HG02798 (cell line): ENCODE data around the gene FITM1.

Experiments used
- ATAC-seq: cut with Tn5 transposase; IDR thresholded peaks from one replicate; pipeline ENCODE4 v1.9.1; 2021; ENCODE audit warnings: mild to moderate bottlenecking; ENCODE audit not compliant: unreplicated experiment, poor library complexity

The FITM1 gene, protein sequence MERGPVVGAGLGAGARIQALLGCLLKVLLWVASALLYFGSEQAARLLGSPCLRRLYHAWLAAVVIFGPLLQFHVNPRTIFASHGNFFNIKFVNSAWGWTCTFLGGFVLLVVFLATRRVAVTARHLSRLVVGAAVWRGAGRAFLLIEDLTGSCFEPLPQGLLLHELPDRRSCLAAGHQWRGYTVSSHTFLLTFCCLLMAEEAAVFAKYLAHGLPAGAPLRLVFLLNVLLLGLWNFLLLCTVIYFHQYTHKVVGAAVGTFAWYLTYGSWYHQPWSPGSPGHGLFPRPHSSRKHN

DNA sequence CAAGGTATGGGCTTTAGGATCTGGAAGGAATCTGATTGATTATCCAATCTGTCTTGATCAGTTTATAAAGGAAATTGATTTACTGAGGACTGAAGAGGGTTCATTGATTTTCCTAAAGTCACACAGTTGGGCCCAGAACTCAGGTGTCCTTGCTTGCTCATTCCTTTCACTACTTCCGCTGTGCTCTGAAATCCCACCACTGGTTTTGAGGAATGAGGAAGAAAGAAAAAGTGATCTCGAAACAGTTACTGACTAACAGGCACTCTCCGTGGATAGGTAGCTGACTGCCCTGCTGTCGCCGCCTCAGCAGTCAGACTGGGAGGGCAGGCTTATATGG lies at the start of gene FITM1:
Gene FITM1, plus strand, starts transcription at position 280 of the 337 bp plus-strand sequence. CDS start 905 bp downstream, outside the sequence.
- no peak for ATAC-seq

DNA sequence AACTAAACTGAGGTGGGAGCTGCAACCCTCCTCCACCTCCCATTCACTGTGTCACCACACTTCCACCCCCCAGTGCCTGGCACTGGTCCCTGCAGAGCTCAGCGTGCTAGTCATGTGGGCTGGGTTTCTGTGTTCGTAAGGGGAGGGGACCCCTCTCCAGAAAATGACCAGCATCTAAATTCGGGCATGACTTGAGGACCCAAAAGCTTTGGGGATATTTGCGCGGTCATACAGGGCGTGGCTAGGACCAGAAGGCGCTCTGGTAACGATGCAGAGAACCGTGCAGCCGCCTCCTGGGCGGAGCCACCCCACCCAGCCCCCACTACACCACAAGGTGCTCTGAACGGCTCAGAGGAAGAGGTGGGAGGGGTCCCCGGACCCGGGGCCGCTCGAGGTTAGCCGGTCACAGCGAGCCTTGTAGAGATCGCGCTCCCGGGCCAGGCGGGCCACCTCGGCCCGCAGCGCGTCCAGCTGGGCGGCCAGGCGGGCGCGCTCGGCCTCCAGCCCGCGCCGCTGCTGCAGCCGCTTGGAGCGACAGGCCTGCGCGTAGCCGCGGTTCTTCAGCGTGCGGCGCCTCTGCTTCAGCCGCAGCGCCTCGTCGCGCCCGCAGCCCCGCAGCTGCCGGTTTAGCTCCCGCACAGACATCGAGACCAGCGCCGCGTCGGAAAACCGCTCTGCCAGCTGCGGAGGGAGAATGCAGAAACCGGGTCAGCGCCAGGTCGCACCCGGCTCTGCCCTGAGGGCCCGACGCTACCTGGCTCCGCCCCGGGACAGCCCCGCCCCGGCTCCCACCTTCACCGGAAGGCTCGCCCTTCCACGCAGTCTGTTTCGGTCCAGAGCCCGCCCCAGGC lies 49.3 kb upstream of the FITM1 start:
- peak; percentile 84 for ATAC-seq

DNA sequence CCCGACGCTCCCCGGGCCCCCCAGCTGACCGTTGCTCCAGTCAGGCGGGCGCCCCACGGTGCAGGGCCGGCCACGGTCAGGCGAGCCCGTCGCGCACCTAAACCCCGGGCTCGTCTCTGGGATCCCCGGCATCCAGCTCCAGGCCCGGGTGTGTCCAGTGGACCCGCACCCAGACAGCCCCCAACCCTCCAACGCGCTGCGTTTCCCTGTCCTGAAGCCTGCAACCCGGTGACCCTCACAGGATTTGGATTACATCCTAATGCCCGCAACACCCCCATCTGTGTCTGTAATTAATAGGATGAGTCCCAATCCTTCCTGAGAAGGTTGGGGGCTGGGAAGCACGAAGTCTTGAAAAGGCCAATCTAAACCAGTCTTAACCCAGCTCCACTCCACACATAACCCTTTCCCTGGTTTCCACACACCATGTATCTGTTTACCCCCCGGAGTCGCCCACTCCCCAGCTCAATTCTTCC lies 48.7 kb upstream of the FITM1 start:
- no peak for ATAC-seq

DNA sequence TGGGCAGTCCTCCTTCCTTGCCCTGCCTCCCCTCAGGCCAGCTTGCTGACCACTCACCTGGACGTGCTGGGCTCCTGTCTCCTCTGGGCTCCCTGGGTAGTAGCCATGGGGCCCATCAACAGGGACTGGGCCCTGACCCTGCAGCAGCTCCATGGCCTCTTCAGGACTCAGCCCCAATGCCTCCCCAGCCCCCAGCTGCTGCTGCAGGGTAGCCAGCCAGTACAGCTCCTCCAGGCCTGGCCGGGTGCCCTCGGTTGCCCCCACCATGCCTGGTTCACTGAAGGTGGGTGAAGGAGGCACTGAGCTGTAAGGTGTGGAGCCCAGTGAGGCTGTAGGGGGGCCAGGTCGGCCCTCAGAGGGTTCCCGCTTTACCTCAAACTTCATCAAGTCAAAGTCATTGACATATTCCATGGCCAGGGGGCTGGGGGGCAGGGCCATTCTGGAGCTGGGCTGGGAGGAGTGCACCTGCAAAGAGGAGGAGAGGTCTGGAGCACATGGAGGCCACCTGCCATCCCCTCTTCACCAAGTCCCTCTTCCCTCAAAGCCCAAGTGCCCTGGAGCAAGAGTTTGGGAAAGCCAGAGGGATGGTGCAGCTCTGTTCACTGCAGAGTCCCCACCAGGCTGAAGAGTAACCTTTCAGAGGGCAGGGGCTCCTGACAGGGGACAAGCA lies 47.9 kb upstream of the FITM1 start:
- no peak for ATAC-seq

DNA sequence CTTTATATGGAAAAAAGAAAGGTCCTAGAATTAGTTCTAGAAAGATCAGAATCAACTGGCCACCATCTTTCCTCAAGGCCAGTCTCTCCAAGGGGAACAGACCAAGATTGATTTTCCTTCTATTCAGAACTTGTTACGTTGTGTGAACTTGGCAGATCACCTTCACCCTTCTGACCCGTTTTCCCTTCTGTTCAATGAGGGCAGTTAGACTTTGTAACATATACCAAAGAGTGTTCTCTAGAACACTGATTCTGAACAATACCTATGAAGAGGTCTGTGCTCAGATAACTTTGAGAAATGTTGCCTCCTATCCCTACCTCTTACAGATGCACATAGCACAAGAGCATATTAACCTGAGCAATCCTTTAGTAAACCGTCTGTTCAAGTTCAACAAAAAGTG lies 47.0 kb upstream of the FITM1 start:
- ATAC-seq, result no peak

DNA sequence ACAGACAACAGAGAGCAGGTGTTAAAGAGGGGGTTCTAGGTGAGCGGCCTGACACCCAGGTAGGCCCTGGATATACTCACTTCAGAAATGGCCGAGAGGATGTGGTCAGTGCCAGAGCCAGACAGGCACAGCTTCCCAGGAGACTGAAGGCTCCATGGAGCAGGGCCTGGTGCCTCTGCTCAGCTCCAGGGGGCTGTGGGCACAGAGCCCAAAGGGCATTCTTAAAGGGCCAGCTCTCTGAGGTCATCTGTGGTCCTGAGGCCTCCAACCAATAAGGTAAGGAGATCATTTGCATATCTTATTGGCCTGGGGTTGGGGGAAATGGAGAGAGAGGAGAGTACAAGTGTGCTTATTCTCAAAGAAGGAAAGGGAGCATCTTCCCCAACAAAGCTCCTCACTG lies 46.0 kb upstream of the FITM1 start:
- ATAC-seq, result no peak

DNA sequence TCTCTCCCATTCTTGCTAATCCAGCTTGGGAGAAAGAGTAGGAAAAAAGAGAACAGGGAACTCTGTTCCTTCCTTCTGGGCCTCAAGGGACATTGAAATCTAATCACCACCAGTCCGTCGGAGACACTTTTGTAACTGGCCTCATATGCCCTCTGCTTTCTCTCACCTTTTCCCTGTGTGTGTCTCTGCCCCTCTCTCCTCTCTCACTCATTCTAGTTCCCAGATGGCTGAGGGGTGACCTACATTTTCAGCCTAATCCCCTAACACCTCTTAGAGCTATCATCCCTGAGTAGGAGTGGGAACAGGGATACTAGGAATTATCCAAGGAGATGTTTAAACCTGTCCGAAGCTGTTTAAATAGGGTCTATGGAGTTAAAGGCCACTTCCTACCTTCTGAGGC lies 45.2 kb upstream of the FITM1 start:
- no peak for ATAC-seq

DNA sequence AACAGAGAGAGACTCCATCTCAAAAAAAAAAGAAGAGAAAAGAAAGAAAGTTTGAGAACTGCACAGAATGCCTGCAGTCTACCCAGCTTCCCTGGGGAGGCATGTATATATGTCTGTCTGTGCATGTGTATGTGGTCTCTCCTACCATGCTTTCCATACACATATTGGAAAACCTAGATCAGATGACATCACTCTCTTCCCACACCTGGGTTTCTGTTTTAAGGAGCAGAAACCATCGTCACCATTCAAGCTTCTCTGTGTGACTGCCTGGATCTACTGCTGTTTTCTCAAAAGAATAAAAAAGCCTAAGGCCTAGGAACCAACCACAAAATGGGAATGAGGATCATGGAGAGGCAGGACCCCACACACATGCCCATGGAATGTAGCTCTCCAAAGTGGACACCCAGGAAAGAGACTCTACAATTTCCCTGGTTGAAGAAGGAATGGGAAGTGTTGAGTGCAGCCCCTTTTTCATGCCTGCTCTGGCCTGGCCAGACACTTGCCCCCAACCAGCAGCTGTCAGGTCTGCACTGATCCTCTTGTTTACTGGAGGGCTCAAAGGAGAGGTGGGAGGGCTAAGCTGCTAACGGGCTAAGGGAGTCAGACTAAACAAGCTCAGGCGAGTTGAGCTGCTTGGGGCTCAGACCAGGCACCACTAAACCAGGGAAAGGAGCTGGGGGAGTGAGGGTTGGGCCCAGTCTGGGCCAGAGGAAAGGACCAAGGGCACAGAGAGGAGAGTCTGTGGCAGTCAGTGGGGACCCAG lies 44.1 kb upstream of the FITM1 start:
- ATAC-seq, result no peak

DNA sequence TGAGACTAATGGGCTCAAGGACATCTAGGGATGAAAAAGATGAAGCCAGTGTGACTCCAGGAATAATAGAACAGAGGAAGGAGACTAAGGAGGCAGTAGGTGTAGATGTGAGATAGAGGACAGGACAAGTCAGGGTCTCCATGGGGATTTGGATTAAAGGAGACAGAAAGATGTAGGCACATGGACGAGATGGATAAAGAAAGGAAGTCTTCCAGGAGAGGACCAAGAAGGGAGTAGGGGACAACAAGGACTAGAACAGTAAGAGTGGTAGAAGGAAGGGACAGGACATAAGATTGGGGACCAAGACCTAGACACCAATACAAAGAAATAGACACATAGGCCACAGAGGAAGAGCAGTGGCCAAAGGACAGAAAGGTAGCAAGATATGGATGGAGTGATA lies 43.5 kb upstream of the FITM1 start:
- ATAC-seq, result no peak

DNA sequence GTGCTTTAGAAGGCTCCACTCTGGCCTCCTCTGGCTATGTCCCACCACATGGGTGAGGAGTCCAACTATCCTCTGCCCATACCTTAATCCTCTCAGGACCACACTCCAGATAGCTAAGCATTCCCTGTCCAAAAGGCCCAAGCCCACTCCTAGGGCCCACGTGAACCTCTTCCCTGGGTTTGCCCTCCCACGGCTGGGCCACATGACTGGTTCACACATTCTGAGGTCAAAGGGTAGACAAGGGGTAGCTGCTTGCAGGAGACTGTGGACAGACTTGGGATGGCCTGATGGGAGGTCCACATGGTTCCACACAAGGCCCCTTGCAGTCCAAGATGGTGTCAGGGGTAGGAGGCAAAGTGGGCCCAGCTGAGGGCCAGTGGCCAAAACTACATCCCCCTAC lies 42.4 kb upstream of the FITM1 start:
- ATAC-seq, result no peak

DNA sequence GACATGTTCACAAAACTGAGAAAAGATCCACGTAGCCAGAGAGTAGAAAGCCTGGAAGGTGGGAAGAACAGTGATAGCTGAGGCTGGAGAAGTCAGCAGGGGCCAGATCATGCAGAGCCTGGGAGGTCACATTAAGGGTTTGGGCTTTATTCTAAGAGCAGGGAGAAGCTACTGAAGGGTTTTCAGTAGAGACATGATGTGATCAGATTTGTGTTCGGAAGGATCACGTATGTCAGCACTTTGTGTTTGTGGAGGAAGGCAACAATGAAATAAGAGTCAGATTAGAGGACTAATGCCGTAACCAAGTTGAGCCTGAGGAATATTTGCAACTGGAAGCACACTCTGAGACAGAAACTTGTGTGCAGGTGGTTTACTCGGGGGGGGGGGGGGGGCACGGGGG lies 40.6 kb upstream of the FITM1 start:
- no peak for ATAC-seq

DNA sequence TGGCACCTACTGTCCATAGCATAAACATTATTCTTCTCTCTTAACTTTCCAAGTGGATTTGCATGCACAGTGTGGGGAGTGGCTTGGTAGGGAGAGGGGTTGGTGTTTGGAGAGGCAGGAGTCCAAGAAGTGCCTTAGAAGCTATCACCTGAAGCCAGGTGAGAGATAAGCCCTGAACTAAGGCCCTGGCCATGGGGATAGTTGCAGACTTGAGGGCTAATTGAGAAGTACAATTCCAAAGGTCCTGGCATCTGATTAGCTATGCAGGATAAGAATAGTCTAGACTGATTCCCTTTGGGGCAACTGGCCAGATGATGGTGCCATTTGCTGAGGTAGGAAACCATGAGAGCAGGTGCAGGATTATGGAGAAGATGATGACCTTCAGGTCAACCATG lies 38.4 kb upstream of the FITM1 start:
- no peak for ATAC-seq

DNA sequence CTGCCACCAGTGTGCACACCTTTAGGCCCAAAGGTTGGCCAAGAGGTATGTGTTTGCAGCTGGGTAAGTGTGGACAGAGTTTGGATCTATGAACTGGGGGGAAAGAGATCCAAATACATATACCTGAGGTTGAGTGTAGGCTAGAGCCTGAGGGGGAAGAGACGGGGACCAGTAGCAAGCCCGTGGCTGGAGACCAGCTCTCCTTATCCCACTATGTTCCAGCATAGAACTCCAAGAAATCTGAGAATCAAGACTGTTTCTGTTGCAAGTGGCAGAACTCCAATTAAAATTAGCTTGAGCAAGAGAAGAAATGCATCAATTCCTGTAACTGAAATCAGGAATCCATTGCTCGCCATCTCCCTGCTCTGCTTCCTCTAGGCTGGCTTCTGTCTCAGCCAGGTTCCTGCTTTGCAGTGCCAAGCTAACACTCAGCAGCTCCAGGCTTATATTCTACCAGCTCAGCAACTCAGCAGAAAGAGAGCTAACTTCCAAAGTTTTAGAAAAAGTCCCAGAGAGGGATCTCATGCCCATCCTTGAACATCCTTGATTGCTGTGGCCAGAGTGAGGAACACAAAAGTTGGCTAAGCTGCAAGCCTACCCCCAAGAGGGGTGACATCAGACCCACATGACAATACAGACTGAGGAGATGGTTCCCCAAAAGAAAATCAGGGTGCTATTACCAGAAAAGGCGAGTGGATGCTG lies 37.8 kb upstream of the FITM1 start:
- no peak for ATAC-seq

DNA sequence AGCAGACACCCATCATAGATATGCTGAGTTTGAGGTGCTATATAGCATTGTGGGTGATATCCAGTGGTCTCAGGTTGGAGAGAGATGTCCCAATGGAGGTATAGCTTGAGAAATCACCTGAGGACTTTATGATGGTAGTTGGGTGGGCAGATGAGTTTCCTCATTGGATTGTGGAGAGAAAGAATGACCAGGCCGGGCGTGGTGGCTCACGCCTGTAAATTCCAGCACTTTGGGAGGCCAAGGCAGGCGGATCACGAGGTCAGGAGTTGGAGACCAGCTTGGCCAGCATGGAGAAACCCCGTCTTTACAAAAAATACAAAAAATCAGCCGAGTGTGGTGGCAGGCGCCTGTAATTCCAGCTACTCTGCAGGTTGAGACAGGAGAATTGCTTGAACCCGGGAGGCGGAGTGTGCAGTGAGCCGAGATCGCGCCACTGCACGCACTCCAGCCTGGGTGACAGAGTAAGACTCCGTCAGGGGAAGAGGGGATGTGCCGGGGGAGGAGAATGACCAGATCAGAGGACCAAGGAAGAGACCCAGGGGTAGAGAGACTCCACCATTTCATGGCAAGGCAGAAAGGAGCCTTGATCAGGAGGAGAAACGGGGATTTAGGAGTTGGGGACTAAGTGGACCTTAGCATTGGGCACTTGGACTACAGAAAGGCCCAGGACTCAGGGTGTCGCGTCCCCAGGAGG lies 37.1 kb upstream of the FITM1 start:
- ATAC-seq, result no peak

DNA sequence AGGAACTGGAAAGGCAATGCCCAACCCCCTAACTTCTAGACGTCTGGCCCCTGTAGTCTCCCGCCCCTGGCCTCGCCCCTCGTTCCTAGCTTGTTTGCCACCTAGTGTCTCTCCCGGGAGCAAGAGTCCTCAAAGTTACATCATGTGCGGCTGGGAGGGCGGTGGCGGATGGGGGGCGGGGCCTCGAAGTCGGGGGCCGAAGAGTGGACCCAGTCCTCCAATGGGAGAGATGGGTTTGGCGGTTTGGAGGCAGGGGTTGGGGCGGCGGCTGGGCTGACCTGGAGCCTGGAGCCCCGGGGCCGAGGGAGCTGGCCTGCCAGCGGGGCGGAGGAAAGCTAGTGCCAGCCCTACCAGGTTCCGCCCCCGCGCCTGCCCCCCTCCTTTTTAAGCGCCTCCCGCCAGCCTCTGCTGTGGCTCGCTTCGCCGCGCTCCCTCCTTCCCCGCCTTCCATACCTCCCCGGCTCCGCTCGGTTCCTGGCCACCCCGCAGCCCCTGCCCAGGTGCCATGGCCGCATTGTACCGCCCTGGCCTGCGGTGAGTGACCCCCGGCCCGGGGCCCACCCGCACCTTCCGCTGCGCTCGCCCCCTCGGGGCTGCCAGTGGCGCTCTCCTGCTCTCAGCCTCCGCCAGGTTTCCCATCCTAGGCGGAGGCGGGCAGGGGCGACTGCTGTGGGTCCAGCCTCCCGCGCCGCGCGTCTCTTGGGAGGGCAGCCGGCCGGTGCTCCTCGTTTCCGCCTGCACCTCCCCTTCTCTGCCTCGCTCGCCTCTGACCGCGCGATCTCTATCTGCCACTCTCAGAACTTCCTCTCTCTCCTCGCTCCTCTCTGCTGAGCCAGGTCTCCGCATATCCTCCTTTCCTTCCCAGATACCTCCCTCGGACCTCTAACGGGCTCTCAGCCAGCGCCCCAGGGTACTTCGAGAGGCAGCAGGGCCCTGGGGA lies 36.3 kb upstream of the FITM1 start, which contains the start of gene PCK2:
Gene PCK2, plus strand, starts transcription at position 411 of the 940 bp plus-strand sequence. Its CDS starts 95 bp downstream, at position 506.
- peak; percentile 64 for ATAC-seq

DNA sequence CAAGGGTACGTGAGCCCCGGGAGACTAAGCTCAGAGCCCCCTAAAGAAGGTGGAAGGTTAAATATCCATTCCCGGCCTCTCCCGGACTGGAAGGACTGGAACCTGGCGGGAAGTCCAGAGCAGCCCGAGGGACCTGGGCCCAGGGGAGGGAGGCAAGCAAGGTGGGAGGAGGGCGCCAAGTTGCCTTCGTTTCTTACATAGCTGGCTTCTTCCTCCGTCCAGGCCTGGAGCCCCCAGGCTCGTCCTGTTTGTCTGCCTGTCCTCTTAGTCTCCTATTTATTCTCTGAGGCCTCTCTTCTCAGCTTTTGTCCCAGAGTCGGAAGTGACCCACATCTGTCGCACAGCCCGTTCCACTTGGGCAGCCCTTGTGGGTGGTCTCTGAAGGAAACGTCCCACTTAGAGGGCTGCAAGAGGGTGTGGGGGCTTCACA lies 35.6 kb upstream of the FITM1 start:
- no peak for ATAC-seq

DNA sequence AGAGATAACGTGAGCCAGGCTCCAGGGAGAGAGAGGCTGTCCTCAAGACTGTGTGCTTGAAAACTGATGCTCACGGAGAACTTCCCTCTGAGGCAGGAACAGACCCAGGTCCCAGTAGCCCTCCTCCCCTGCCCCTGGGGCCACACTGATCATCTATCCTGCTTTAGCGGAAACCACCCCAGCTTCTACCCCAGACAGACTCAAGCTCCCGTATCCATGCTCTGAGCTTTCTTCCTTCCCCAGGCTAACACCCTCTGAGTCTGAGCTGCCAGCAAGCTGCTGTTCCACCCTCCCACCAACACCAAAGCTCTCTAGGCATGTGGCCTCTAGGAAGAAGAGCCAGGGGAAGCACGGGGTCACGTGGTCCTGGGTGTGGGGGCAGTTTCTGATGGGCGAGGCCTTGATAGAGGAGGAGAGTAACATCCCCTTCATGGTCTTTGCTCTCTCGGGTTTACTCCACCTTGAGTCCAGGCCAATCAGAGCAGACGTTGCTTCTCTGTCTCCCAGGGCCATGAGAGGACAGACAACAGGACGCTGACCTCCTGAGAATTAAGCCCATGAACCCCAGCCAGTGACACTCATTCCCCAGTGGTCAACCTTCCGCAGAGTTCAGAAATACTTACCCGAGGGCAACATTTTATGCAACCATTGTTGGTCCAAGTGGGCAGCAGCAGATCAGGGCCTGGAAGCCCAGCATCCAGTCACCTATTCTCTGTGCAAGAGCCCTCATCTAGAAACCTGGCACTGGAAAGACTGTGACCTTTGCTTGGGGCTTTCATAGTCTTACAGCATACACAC lies 35.0 kb upstream of the FITM1 start:
- ATAC-seq, result peak; percentile 72
